Gastroesophageal sphincter (tissue), 3 donors: Measurements from ENCODE around the gene TMEM218.

ENCODE experiments used
- CTCF ChIP-seq, 4 experiments: fragments of 200-600 bp in 2 of 4; fragments of 450-650 bp in 2 of 4; sonication (generic) in 1 of 4; IDR thresholded peaks; one replicate each; pipeline ENCODE4 v1.5.1; 2017 to 2019; ENCODE audit warnings: antibody characterized with exemption in 4 of 4, mild to moderate bottlenecking in 2 of 4, moderate library complexity in 2 of 4
- EP300 ChIP-seq: sonication (generic); formaldehyde crosslinking; IDR thresholded peaks from one replicate; pipeline ENCODE4 v1.6.1; 2017; ENCODE audit warnings: antibody characterized with exemption, mild to moderate bottlenecking
- POLR2A ChIP-seq, 2 donors: fragments of 450-650 bp; IDR thresholded peaks; one replicate each; pipeline ENCODE4 v1.6.1; 2017; ENCODE audit warnings: antibody characterized with exemption in 2 of 2, mild to moderate bottlenecking in 2 of 2, moderate library complexity in 1 of 2
- POLR2AphosphoS5 ChIP-seq: sonication (generic); formaldehyde crosslinking; IDR thresholded peaks from one replicate; pipeline ENCODE4 v1.6.1; 2017; ENCODE audit warnings: antibody characterized with exemption

GRCh38 chr11:125069796-125070195 is 41.6 kb downstream of the TMEM218 start:
- no peak for TF ChIP-seq POLR2A (IDR thresholded peaks at IDR 0.05)
- TF ChIP-seq CTCF (IDR thresholded peaks at IDR 0.05), result no peak
- no peak for TF ChIP-seq EP300
- no peak for TF ChIP-seq POLR2AphosphoS5
